Smooth muscle cell (in vitro differentiated cells): ENCODE measurements around the gene PSMD8. TPM values are rescaled to one million over a fixed set of nuclear protein-coding genes. Genes with fewer than 3 reads are reported as not detected.

Experiments used
- DNase-seq: peaks from one replicate; lab custom pipeline; 2025; ENCODE audit not compliant: unreplicated experiment; lab: John Stamatoyannopoulos, UW
- H2AFZ ChIP-seq: fragments of 200-600 bp; sonication (generic); 2 replicates; pipeline ENCODE4 v1.6.0; 2016; ENCODE audit warnings: antibody characterized with exemption, low read depth, mild to moderate bottlenecking
- H3F3A ChIP-seq: fragments of 200-600 bp; sonication (generic); 2 replicates; pipeline ENCODE4 v1.6.0; 2017; ENCODE audit warnings: antibody characterized with exemption, low read depth
- H3K27ac ChIP-seq: fragments of 200-600 bp; sonication (generic); 2 replicates; pipeline ENCODE4 v1.5.1; 2016; ENCODE audit warnings: low read depth, mild to moderate bottlenecking
- H3K27me3 ChIP-seq: fragments of 200-600 bp; sonication (generic); 2 replicates; pipeline ENCODE4 v1.6.1; 2016; ENCODE audit warnings: low read depth, mild to moderate bottlenecking
- H3K36me3 ChIP-seq: fragments of 200-600 bp; sonication (generic); 2 replicates; pipeline ENCODE4 v1.5.1; 2016; ENCODE audit warnings: low read depth
- H3K4me1 ChIP-seq: fragments of 200-600 bp; sonication (generic); 2 replicates; pipeline ENCODE4 v1.5.1; 2016; ENCODE audit warnings: low read depth
- H3K4me2 ChIP-seq: fragments of 200-600 bp; sonication (generic); 2 replicates; pipeline ENCODE4 v1.6.0; 2016; ENCODE audit warnings: mild to moderate bottlenecking
- H3K4me3 ChIP-seq: fragments of 200-600 bp; sonication (generic); 2 replicates; pipeline ENCODE4 v1.5.1; 2016; ENCODE audit warnings: mild to moderate bottlenecking
- H3K79me2 ChIP-seq: fragments of 200-600 bp; sonication (generic); 2 replicates; pipeline ENCODE4 v1.6.0; 2016; ENCODE audit warnings: low read depth, mild to moderate bottlenecking
- H3K9ac ChIP-seq: fragments of 200-600 bp; sonication (generic); 2 replicates; pipeline ENCODE4 v1.6.0; 2016; ENCODE audit warnings: low read depth
- H3K9me3 ChIP-seq: fragments of 200-600 bp; sonication (generic); replicated peaks from 2 replicates; pipeline ENCODE4 v1.5.1; 2016; ENCODE audit warnings: low read depth
- H4K20me1 ChIP-seq: fragments of 200-600 bp; sonication (generic); 2 replicates; pipeline ENCODE4 v1.6.0; 2016; ENCODE audit warnings: low read depth
- WGBS: methylation state at CpG from one replicate; pipeline ENCODE4 v1.1.7; 2016; ENCODE audit warnings: low lambda C conversion rate; 5-methylcytosine and 5-hydroxymethylcytosine counted together
- polyA plus RNA-seq: library from polyadenylated mRNA; unstranded; fragments of >200 nt; fragmentation: Nextera tagmentation; extraction: Ambion mirVana; gene quantifications from 2 replicates; pipeline ENCODE4 v1.2.1, GENCODE V29; 2016
- total RNA-seq: library from RNA; depleted of rRNA; stranded (reverse); fragments of >200 nt; gene quantifications from 2 replicates; pipeline ENCODE4 v1.2.3, GENCODE V29; 2014
- TF ChIP-seq, protein P1 (sequence below): fragments of 200-600 bp; sonication (generic); IDR thresholded peaks from 2 replicates; pipeline ENCODE4 v1.5.1; 2017; ENCODE audit warnings: borderline replicate concordance, mild to moderate bottlenecking, antibody characterized with exemption; ENCODE audit not compliant: insufficient read depth, poor library complexity, severe bottlenecking

Gene PSMD8
- total and polyA plus RNA-seq, 2 experiments from 2014 or later: 377 to 404 TPM

GRCh38 chr19:38417544-38418506 is 43.5 kb downstream of the PSMD8 start:
- Histone ChIP-seq H3K9ac (no peak overlapping the region), H3K79me2 (no peaks in the 10 kb centered on the region), H3K36me3 (no peaks in the 10 kb centered on the region), H4K20me1 (no peaks in the 10 kb centered on the region), H3K4me1 (peaks cover 3% of the 10 kb centered on the region), H3K27ac (no peak overlapping the region), H3F3A (no peaks in the 10 kb centered on the region), H3K27me3 (peaks cover 10% of the 10 kb centered on the region), H2AFZ (peak overlapping the region; percentile 59), H3K9me3 (no peaks in the 10 kb centered on the region), H3K4me2 (peak overlapping the region; percentile 87), H3K4me3 (peak overlapping the region; percentile 49)
- TF ChIP-seq, protein P1, sequence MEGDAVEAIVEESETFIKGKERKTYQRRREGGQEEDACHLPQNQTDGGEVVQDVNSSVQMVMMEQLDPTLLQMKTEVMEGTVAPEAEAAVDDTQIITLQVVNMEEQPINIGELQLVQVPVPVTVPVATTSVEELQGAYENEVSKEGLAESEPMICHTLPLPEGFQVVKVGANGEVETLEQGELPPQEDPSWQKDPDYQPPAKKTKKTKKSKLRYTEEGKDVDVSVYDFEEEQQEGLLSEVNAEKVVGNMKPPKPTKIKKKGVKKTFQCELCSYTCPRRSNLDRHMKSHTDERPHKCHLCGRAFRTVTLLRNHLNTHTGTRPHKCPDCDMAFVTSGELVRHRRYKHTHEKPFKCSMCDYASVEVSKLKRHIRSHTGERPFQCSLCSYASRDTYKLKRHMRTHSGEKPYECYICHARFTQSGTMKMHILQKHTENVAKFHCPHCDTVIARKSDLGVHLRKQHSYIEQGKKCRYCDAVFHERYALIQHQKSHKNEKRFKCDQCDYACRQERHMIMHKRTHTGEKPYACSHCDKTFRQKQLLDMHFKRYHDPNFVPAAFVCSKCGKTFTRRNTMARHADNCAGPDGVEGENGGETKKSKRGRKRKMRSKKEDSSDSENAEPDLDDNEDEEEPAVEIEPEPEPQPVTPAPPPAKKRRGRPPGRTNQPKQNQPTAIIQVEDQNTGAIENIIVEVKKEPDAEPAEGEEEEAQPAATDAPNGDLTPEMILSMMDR: no peak
- 10% methylated on average over 28 of the region's 49 CpGs for WGBS
- DNase-seq: no peak

- 98% methylated on average over 9 of the region's 9 CpGs for WGBS
- no peaks in the 10 kb centered on the region for H3K36me3 ChIP-seq
- DNase-seq: no peak
- H3F3A ChIP-seq: no peaks in the 10 kb centered on the region
- no peak overlapping the region for H3K4me2 ChIP-seq
- TF ChIP-seq, protein P1: no peak
- no peaks in the 10 kb centered on the region for H4K20me1 ChIP-seq
- H3K4me3 ChIP-seq: no peak overlapping the region
- peaks cover 3% of the 10 kb centered on the region for H3K4me1 ChIP-seq
- peaks cover 10% of the 10 kb centered on the region for H3K27me3 ChIP-seq
- no peak overlapping the region for H3K27ac ChIP-seq
- no peaks in the 10 kb centered on the region for H3K9me3 ChIP-seq
- no peak overlapping the region for H3K9ac ChIP-seq
- no peaks in the 10 kb centered on the region for H3K79me2 ChIP-seq
- no peak overlapping the region for H2AFZ ChIP-seq
These were observed 46.6 kb downstream of the PSMD8 start for GRCh38 chr19:38420935-38421334.

DNA sequence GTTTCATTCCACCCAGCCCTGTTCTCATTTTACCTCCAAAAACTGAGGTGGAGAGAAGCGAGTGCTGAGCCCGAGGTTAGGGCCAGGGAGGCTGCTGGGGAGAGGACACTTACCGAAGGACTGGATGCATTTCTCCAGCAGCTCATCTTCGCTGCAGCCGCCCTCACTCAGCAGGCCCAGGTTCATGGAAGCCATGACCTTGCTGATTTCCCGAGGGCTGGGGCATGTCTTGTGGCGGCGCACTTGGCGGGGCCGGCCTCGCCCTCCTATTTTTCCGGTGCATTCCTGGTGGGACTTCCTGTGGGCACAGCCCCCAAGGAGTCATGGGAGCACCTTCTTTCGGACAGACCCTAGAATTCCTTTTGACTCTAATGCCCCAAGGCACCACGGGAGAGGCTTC is 47.5 kb downstream of the PSMD8 start:
- Histone ChIP-seq H3F3A (no peaks in the 10 kb centered on the region), H3K27me3 (peaks cover 10% of the 10 kb centered on the region), H3K36me3 (no peaks in the 10 kb centered on the region), H3K9ac (no peak overlapping the region), H3K4me2 (no peak overlapping the region), H3K79me2 (no peaks in the 10 kb centered on the region), H3K4me1 (peaks cover 3% of the 10 kb centered on the region), H3K27ac (no peak overlapping the region), H3K9me3 (no peaks in the 10 kb centered on the region), H4K20me1 (no peaks in the 10 kb centered on the region), H2AFZ (no peak overlapping the region), H3K4me3 (no peak overlapping the region)
- DNase-seq: no peak
- TF ChIP-seq, protein P1: no peak
- WGBS: 90% methylated on average over 14 of the region's 14 CpGs

DNA sequence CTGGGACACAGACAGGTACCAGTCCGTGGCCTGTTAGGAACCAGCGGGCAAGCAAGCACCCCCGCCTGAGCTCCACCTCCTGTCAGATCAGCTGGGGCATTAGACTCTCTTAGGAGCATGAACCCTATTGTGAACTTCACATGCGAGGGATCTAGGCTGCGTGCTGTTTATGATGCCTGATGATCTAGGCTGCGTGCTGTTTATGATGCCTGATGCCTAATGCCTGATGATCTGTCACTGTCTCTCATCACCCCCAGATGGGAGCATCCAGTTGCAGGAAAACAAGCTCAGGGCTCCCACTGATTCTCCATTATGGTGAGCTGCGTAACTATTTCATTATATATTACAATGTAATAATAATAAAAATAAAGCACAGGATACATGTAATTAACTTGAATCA is 48.1 kb downstream of the PSMD8 start:
- no peaks in the 10 kb centered on the region for H3K36me3 ChIP-seq
- TF ChIP-seq, protein P1: no peak
- H3K4me3 ChIP-seq: no peak overlapping the region
- H2AFZ ChIP-seq: no peak overlapping the region
- DNase-seq: no peak
- no peaks in the 10 kb centered on the region for H3K79me2 ChIP-seq
- H3K9me3 ChIP-seq: no peaks in the 10 kb centered on the region
- 90% methylated on average over 7 of the region's 7 CpGs for WGBS
- H3K4me1 ChIP-seq: peaks cover 3% of the 10 kb centered on the region
- peaks cover 10% of the 10 kb centered on the region for H3K27me3 ChIP-seq
- no peaks in the 10 kb centered on the region for H3F3A ChIP-seq
- no peaks in the 10 kb centered on the region for H4K20me1 ChIP-seq
- H3K27ac ChIP-seq: no peak overlapping the region
- no peak overlapping the region for H3K4me2 ChIP-seq
- no peak overlapping the region for H3K9ac ChIP-seq
